ENCODE data around the gene SORCS2. TPM values are rescaled to one million over a fixed set of nuclear protein-coding genes. Genes with fewer than 3 reads are reported as not detected.

SORCS2 gene
- total and polyA plus RNA-seq, 12 donors: 0.67 to 15.5 (median 1.3) TPM

- peak in 1 of 7 donors; percentile 9 for DNase-seq
- Histone ChIP-seq H3K27me3 (no peaks in the 10 kb centered on the region), H3K9me3 (replicated peaks in 1 of 3) (no peaks in the 10 kb centered on the region), H3K36me3 (replicated peaks in 1 of 2) (no peaks in the 10 kb centered on the region), H3K27ac (no peak overlapping the region), H3K4me1 (replicated peaks in 1 of 2) (peaks cover 7 to 17% of the 10 kb centered on the region in 2 donors), H3K4me3 (no peak overlapping the region)
- TF ChIP-seq, protein P1, sequence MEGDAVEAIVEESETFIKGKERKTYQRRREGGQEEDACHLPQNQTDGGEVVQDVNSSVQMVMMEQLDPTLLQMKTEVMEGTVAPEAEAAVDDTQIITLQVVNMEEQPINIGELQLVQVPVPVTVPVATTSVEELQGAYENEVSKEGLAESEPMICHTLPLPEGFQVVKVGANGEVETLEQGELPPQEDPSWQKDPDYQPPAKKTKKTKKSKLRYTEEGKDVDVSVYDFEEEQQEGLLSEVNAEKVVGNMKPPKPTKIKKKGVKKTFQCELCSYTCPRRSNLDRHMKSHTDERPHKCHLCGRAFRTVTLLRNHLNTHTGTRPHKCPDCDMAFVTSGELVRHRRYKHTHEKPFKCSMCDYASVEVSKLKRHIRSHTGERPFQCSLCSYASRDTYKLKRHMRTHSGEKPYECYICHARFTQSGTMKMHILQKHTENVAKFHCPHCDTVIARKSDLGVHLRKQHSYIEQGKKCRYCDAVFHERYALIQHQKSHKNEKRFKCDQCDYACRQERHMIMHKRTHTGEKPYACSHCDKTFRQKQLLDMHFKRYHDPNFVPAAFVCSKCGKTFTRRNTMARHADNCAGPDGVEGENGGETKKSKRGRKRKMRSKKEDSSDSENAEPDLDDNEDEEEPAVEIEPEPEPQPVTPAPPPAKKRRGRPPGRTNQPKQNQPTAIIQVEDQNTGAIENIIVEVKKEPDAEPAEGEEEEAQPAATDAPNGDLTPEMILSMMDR (IDR thresholded peaks at IDR 0.05): no peak
- no peak for TF ChIP-seq POLR2A (IDR thresholded peaks at IDR 0.05)
- 83 to 93% (median 85%) methylated on average over 8 of the region's 8 CpGs for WGBS, 4 donors
- intact Hi-C loops (cut with DNase I): no loop called here
These were observed 34.7 kb upstream of the SORCS2 start for GRCh38 chr4:7157666-7158065.

DNA sequence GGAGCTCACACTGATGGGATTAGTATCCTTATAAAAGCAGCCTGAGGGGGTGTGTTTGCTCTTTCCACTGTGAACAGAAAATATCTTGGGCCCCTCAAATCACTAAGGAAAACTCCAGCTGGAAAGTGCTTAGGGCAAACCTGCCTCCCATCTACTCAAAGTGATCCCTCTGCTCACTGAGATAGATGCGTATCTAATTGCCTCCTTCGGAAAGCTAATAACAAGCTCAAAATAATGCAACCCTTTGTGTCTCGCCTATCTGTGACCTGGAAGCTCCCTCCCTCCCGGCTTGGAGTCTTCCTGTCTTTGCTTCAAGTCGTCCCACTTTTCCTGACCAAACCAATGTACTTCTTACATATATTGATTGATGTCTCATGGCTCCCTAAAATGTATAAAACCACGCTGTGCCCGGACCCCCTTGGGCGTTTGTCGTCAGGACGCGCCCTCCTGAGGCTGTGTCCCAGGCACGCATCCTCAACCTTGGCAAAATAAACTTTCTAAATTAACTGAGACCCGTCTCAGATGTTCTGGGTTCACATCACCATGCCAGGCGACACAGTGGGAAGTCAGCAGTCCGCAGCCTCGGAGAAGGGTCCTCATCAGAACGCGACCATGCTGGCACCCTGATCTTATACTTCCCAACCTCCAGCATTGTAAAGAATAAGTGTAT, 34.1 kb upstream of the SORCS2 start:
- TF ChIP-seq POLR2A (IDR thresholded peaks at IDR 0.05): no peak
- TF ChIP-seq, protein P1 (IDR thresholded peaks at IDR 0.05): no peak
- no peak overlapping the region for H3K4me3 ChIP-seq
- H3K27ac ChIP-seq: no peak overlapping the region
- H3K4me1 ChIP-seq (replicated peaks in 1 of 2): peaks cover 7 to 17% of the 10 kb centered on the region in 2 donors
- intact Hi-C loops (cut with DNase I): no loop called here
- peak in 1 of 7 donors; percentile 4 for DNase-seq
- no peaks in the 10 kb centered on the region for H3K9me3 ChIP-seq (replicated peaks in 1 of 3)
- 89 to 93% (median 92%) methylated on average over 18 of the region's 18 CpGs for WGBS, 4 donors
- H3K36me3 ChIP-seq (replicated peaks in 1 of 2): no peaks in the 10 kb centered on the region
- no peaks in the 10 kb centered on the region for H3K27me3 ChIP-seq

DNA sequence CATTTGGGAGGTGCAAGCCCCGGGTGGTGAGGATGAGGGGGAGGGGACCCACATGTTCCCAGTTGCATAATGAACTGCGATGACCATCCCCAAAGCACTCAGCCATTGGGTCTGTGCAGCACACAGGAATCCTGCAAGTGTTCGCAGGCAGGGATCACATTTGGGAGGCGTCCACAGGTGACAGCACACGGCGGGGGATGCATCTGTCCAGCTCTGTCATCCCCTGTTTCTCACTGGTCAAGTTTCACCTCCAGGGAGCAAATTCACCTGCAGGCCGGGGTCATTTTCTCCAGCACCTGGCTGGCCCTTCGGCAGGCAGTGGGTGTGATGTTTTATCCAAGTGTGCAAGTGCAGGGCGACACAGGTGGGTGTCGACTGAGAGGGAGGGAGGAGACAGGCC, 33.3 kb upstream of the SORCS2 start:
- Histone ChIP-seq H3K27me3 (no peaks in the 10 kb centered on the region), H3K4me3 (no peak overlapping the region), H3K36me3 (replicated peaks in 1 of 2) (no peaks in the 10 kb centered on the region), H3K27ac (no peak overlapping the region), H3K4me1 (replicated peaks in 1 of 2) (peaks cover 7 to 17% of the 10 kb centered on the region in 2 donors), H3K9me3 (replicated peaks in 1 of 3) (no peaks in the 10 kb centered on the region)
- intact Hi-C loops (cut with DNase I): no loop called here
- TF ChIP-seq POLR2A (IDR thresholded peaks at IDR 0.05): no peak
- TF ChIP-seq, protein P1 (IDR thresholded peaks at IDR 0.05): no peak
- 88 to 96% (median 91%) methylated on average over 5 to 10 of the region's 10 CpGs for WGBS, 4 donors
- DNase-seq: no peak

DNA sequence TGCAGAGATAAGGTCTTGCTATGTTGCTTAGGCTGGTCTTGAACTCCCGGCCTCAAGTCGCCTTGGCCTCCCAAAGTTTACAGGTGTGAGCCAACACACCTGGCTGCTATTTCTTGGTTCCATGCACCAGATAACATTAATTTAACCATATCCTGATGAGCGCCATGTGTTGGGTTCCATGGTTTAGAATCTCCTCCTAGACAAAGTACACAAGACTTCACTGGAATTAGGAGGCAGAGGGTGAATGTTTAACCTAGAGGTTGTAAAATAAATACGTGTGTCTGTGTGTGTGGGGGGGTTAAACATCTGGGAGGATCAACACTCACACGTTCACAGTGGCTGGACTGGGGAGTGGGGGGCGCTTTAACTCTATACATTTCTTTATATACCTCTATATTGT, 32.4 kb upstream of the SORCS2 start:
- peaks cover 7 to 17% of the 10 kb centered on the region in 2 donors for H3K4me1 ChIP-seq (replicated peaks in 1 of 2)
- H3K4me3 ChIP-seq: no peak overlapping the region
- no peak for TF ChIP-seq POLR2A (IDR thresholded peaks at IDR 0.05)
- TF ChIP-seq, protein P1 (IDR thresholded peaks at IDR 0.05): no peak
- no peaks in the 10 kb centered on the region for H3K9me3 ChIP-seq (replicated peaks in 1 of 3)
- intact Hi-C loops (cut with DNase I): no loop called here
- DNase-seq: no peak
- H3K36me3 ChIP-seq (replicated peaks in 1 of 2): no peaks in the 10 kb centered on the region
- no peak overlapping the region for H3K27ac ChIP-seq
- WGBS, 4 donors: 83 to 94% (median 91%) methylated on average over 6 of the region's 6 CpGs
- no peaks in the 10 kb centered on the region for H3K27me3 ChIP-seq
